ENCODE measurements around the gene DNAH3. TPM values are rescaled to one million over a fixed set of nuclear protein-coding genes. Genes with fewer than 3 reads are reported as not detected.
"Not testable (repeated sequence)": the region's sequence is repeated elsewhere in the genome, so short reads cannot be mapped to it uniquely, and the experiment has no call there.

Gene DNAH3
- total RNA-seq, 1 experiment from 2014 or later = 0.90 TPM

- H3K4me3 ChIP-seq (ENCODE audit: insufficient read depth, low read depth, low read length) = no peak overlapping the region
- H3K36me3 ChIP-seq (replicated peaks; ENCODE audit: control insufficient read depth, insufficient read depth, low read length) = no peaks in the 10 kb centered on the region
Observed at GRCh38 chr16:20987049-20987448, 163.6 kb downstream of the DNAH3 start.

GRCh38 chr16:20984019-20984418 is 166.6 kb downstream of the DNAH3 start:
- Histone ChIP-seq H3K4me3 (ENCODE audit: insufficient read depth, low read depth, low read length) (no peak overlapping the region), H3K36me3 (replicated peaks; ENCODE audit: control insufficient read depth, insufficient read depth, low read length) (no peaks in the 10 kb centered on the region), H3K27me3 (ENCODE audit: control insufficient read depth, insufficient read depth, low read length) (no peaks in the 10 kb centered on the region)
- no peak for DNase-seq

More at GRCh38 chr16:20987049-20987448, 163.6 kb downstream of the DNAH3 start:
- no peaks in the 10 kb centered on the region for H3K27me3 ChIP-seq (ENCODE audit: control insufficient read depth, insufficient read depth, low read length)
- DNase-seq = no peak

GRCh38 chr16:20976576-20976975 is 174.1 kb downstream of the DNAH3 start:
- H3K27me3 ChIP-seq (ENCODE audit: control insufficient read depth, insufficient read depth, low read length) = no peaks in the 10 kb centered on the region
- no peak for DNase-seq
- H3K4me3 ChIP-seq (ENCODE audit: insufficient read depth, low read depth, low read length) = no peak overlapping the region
- H3K36me3 ChIP-seq (replicated peaks; ENCODE audit: control insufficient read depth, insufficient read depth, low read length) = no peaks in the 10 kb centered on the region

GRCh38 chr16:20973201-20973600 is 177.4 kb downstream of the DNAH3 start:
- H3K4me3 ChIP-seq (ENCODE audit: insufficient read depth, low read depth, low read length) = not testable (repeated sequence)

GRCh38 chr16:20971401-20971800 is 179.2 kb downstream of the DNAH3 start:
- no peaks in the 10 kb centered on the region for H3K27me3 ChIP-seq (ENCODE audit: control insufficient read depth, insufficient read depth, low read length)
- DNase-seq = no peak
- no peaks in the 10 kb centered on the region for H3K36me3 ChIP-seq (replicated peaks; ENCODE audit: control insufficient read depth, insufficient read depth, low read length)
- no peak overlapping the region for H3K4me3 ChIP-seq (ENCODE audit: insufficient read depth, low read depth, low read length)

More at GRCh38 chr16:20973201-20973600, 177.4 kb downstream of the DNAH3 start:
- H3K36me3 ChIP-seq (replicated peaks; ENCODE audit: control insufficient read depth, insufficient read depth, low read length); DNase-seq; H3K27me3 ChIP-seq (ENCODE audit: control insufficient read depth, insufficient read depth, low read length): not testable (repeated sequence)

- Histone ChIP-seq H3K36me3 (replicated peaks; ENCODE audit: control insufficient read depth, insufficient read depth, low read length) (no peaks in the 10 kb centered on the region), H3K4me3 (ENCODE audit: insufficient read depth, low read depth, low read length) (no peak overlapping the region), H3K27me3 (ENCODE audit: control insufficient read depth, insufficient read depth, low read length) (no peaks in the 10 kb centered on the region)
- no peak for DNase-seq
Observed at GRCh38 chr16:20969386-20969785, 181.3 kb downstream of the DNAH3 start.

- H3K27me3 ChIP-seq (ENCODE audit: control insufficient read depth, insufficient read depth, low read length) = no peaks in the 10 kb centered on the region
- H3K4me3 ChIP-seq (ENCODE audit: insufficient read depth, low read depth, low read length) = no peak overlapping the region
- no peaks in the 10 kb centered on the region for H3K36me3 ChIP-seq (replicated peaks; ENCODE audit: control insufficient read depth, insufficient read depth, low read length)
- no peak for DNase-seq
Observed at GRCh38 chr16:20968765-20969164, 181.9 kb downstream of the DNAH3 start.

GRCh38 chr16:20960899-20961298 is 189.7 kb downstream of the DNAH3 start:
- DNase-seq = no peak
- Histone ChIP-seq H3K36me3 (replicated peaks; ENCODE audit: control insufficient read depth, insufficient read depth, low read length) (no peaks in the 10 kb centered on the region), H3K27me3 (ENCODE audit: control insufficient read depth, insufficient read depth, low read length) (no peaks in the 10 kb centered on the region), H3K4me3 (ENCODE audit: insufficient read depth, low read depth, low read length) (no peak overlapping the region)

GRCh38 chr16:20957153-20957552 is 193.5 kb downstream of the DNAH3 start:
- H3K36me3 ChIP-seq (replicated peaks; ENCODE audit: control insufficient read depth, insufficient read depth, low read length) = no peaks in the 10 kb centered on the region
- DNase-seq = no peak
- no peaks in the 10 kb centered on the region for H3K27me3 ChIP-seq (ENCODE audit: control insufficient read depth, insufficient read depth, low read length)
- H3K4me3 ChIP-seq (ENCODE audit: insufficient read depth, low read depth, low read length) = no peak overlapping the region

GRCh38 chr16:20956319-20956718 is 194.3 kb downstream of the DNAH3 start:
- Histone ChIP-seq H3K36me3 (replicated peaks; ENCODE audit: control insufficient read depth, insufficient read depth, low read length) (no peaks in the 10 kb centered on the region), H3K27me3 (ENCODE audit: control insufficient read depth, insufficient read depth, low read length) (no peaks in the 10 kb centered on the region), H3K4me3 (ENCODE audit: insufficient read depth, low read depth, low read length) (no peak overlapping the region)
- no peak for DNase-seq

- no peaks in the 10 kb centered on the region for H3K27me3 ChIP-seq (ENCODE audit: control insufficient read depth, insufficient read depth, low read length)
- H3K4me3 ChIP-seq (ENCODE audit: insufficient read depth, low read depth, low read length) = no peak overlapping the region
- H3K36me3 ChIP-seq (replicated peaks; ENCODE audit: control insufficient read depth, insufficient read depth, low read length) = no peaks in the 10 kb centered on the region
- DNase-seq = no peak
Observed at GRCh38 chr16:20954574-20954973, 196.1 kb downstream of the DNAH3 start.

- H3K36me3 ChIP-seq (replicated peaks; ENCODE audit: control insufficient read depth, insufficient read depth, low read length) = no peaks in the 10 kb centered on the region
- DNase-seq = no peak
- H3K4me3 ChIP-seq (ENCODE audit: insufficient read depth, low read depth, low read length) = no peak overlapping the region
- H3K27me3 ChIP-seq (ENCODE audit: control insufficient read depth, insufficient read depth, low read length) = no peaks in the 10 kb centered on the region
Observed at GRCh38 chr16:20952139-20952920, 198.3 kb downstream of the DNAH3 start.

GRCh38 chr16:20950294-20950693 is 200.4 kb downstream of the DNAH3 start:
- Histone ChIP-seq H3K27me3 (ENCODE audit: control insufficient read depth, insufficient read depth, low read length) (no peaks in the 10 kb centered on the region), H3K4me3 (ENCODE audit: insufficient read depth, low read depth, low read length) (no peak overlapping the region), H3K36me3 (replicated peaks; ENCODE audit: control insufficient read depth, insufficient read depth, low read length) (no peaks in the 10 kb centered on the region)
- no peak for DNase-seq

- no peak for DNase-seq
- Histone ChIP-seq H3K36me3 (replicated peaks; ENCODE audit: control insufficient read depth, insufficient read depth, low read length) (no peaks in the 10 kb centered on the region), H3K4me3 (ENCODE audit: insufficient read depth, low read depth, low read length) (no peak overlapping the region), H3K27me3 (ENCODE audit: control insufficient read depth, insufficient read depth, low read length) (no peaks in the 10 kb centered on the region)
Observed at GRCh38 chr16:20949660-20950059, 201.0 kb downstream of the DNAH3 start.

- DNase-seq = no peak
- no peaks in the 10 kb centered on the region for H3K36me3 ChIP-seq (replicated peaks; ENCODE audit: control insufficient read depth, insufficient read depth, low read length)
- no peaks in the 10 kb centered on the region for H3K27me3 ChIP-seq (ENCODE audit: control insufficient read depth, insufficient read depth, low read length)
- H3K4me3 ChIP-seq (ENCODE audit: insufficient read depth, low read depth, low read length) = no peak overlapping the region
Observed at GRCh38 chr16:20948444-20948843, 202.2 kb downstream of the DNAH3 start.

Data from H7 (cell line).